H54 (cell line): ENCODE data around the gene NEK10.

Experiments used
- DNase-seq: peaks from one replicate; pipeline ENCODE4 v3.0.0; 2011; ENCODE audit warnings: low spot score, mixed read lengths; ENCODE audit not compliant: insufficient read length
- FAIRE-seq: peaks from 3 replicates; lab custom pipeline; 2011; peaks lifted over from hg19 to GRCh38; lab: Jason Lieb, UNC
- POLR2A ChIP-seq: IDR thresholded peaks from 2 replicates; pipeline ENCODE4 v1.6.1; 2011; ENCODE audit warnings: low read depth, mild to moderate bottlenecking, low read length

Gene NEK10

GRCh38 chr3:27089645-27090044 is 279.5 kb downstream of the NEK10 start:
- TF ChIP-seq POLR2A = no peak
- FAIRE-seq (no peak), DNase-seq (no peak)

GRCh38 chr3:27089068-27089467 is 280.1 kb downstream of the NEK10 start:
- no peak for FAIRE-seq
- no peak for DNase-seq
- no peak for TF ChIP-seq POLR2A

GRCh38 chr3:27085829-27086730 is 283.1 kb downstream of the NEK10 start:
- FAIRE-seq = no peak
- no peak for DNase-seq
- TF ChIP-seq POLR2A = no peak

- DNase-seq (no peak), FAIRE-seq (no peak)
- TF ChIP-seq POLR2A = no peak
Measured at GRCh38 chr3:27081992-27082607, 287.1 kb downstream of the NEK10 start.

- FAIRE-seq (no peak), DNase-seq (no peak)
- TF ChIP-seq POLR2A = no peak
Measured at GRCh38 chr3:27081566-27081965, 287.6 kb downstream of the NEK10 start.

- FAIRE-seq (no peak), DNase-seq (no peak)
- TF ChIP-seq POLR2A = no peak
Measured at GRCh38 chr3:27080258-27080525, 289.0 kb downstream of the NEK10 start.

- TF ChIP-seq POLR2A = no peak
- FAIRE-seq (no peak), DNase-seq (peak; percentile 6)
Measured at GRCh38 chr3:27079427-27080257, 289.5 kb downstream of the NEK10 start.

GRCh38 chr3:27078246-27078913 is 290.8 kb downstream of the NEK10 start:
- DNase-seq (no peak), FAIRE-seq (no peak)
- no peak for TF ChIP-seq POLR2A

GRCh38 chr3:27076815-27077630 is 292.2 kb downstream of the NEK10 start:
- FAIRE-seq = no peak
- no peak for DNase-seq
- TF ChIP-seq POLR2A = no peak

GRCh38 chr3:27074914-27075313 is 294.3 kb downstream of the NEK10 start:
- DNase-seq = no peak
- no peak for TF ChIP-seq POLR2A
- no peak for FAIRE-seq

GRCh38 chr3:27073912-27074311 is 295.3 kb downstream of the NEK10 start:
- FAIRE-seq (no peak), DNase-seq (no peak)
- TF ChIP-seq POLR2A = no peak

- FAIRE-seq = no peak
- no peak for TF ChIP-seq POLR2A
- DNase-seq = no peak
Measured at GRCh38 chr3:27072810-27073651, 296.2 kb downstream of the NEK10 start.

GRCh38 chr3:27060336-27060735 is 308.8 kb downstream of the NEK10 start:
- DNase-seq = no peak
- no peak for TF ChIP-seq POLR2A
- FAIRE-seq = no peak
